ENCODE measurements around the gene PNMA1. TPM values are rescaled to one million over a fixed set of nuclear protein-coding genes. Genes with fewer than 3 reads are reported as not detected.

PNMA1 gene
- total and polyA plus RNA-seq, 12 donors, result 14.4 to 74.6 (median 31.9) TPM

GRCh38 chr14:73748858-73749357 lies 34.7 kb upstream of the PNMA1 start:
- no peak for TF ChIP-seq POLR2A (IDR thresholded peaks at IDR 0.05)
- TF ChIP-seq, protein P1, sequence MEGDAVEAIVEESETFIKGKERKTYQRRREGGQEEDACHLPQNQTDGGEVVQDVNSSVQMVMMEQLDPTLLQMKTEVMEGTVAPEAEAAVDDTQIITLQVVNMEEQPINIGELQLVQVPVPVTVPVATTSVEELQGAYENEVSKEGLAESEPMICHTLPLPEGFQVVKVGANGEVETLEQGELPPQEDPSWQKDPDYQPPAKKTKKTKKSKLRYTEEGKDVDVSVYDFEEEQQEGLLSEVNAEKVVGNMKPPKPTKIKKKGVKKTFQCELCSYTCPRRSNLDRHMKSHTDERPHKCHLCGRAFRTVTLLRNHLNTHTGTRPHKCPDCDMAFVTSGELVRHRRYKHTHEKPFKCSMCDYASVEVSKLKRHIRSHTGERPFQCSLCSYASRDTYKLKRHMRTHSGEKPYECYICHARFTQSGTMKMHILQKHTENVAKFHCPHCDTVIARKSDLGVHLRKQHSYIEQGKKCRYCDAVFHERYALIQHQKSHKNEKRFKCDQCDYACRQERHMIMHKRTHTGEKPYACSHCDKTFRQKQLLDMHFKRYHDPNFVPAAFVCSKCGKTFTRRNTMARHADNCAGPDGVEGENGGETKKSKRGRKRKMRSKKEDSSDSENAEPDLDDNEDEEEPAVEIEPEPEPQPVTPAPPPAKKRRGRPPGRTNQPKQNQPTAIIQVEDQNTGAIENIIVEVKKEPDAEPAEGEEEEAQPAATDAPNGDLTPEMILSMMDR (IDR thresholded peaks at IDR 0.05), result no peak
- WGBS, 4 donors, result 68 to 77% (median 70%) methylated on average over 6 of the region's 6 CpGs
- peaks cover 61 to 97% of the 10 kb centered on the region in 2 donors for H3K4me1 ChIP-seq (replicated peaks in 1 of 2)
- H3K4me3 ChIP-seq, result no peak overlapping the region
- no peaks in the 10 kb centered on the region for H3K27me3 ChIP-seq
- DNase-seq, result no peak
- H3K27ac ChIP-seq, result no peak overlapping the region
- intact Hi-C loops (cut with DNase I), result loop anchor here in 1 of 2 donors (10.0 kb wide), 1 partner anchor 56 kb away; no protein-coding TSS in a partner anchor
- no peaks in the 10 kb centered on the region for H3K36me3 ChIP-seq (replicated peaks in 1 of 2)
- no peaks in the 10 kb centered on the region for H3K9me3 ChIP-seq (replicated peaks in 1 of 3)

- intact Hi-C loops (cut with DNase I), result loop anchor here in 1 of 2 donors (10.0 kb wide), 1 partner anchor 57 kb away; no protein-coding TSS in a partner anchor
- no peak for DNase-seq
- Histone ChIP-seq H3K27ac (peak overlapping the region in 2 of 5 donors; percentile 10 to 50), H3K27me3 (no peaks in the 10 kb centered on the region), H3K4me3 (no peak overlapping the region), H3K4me1 (replicated peaks in 1 of 2) (peaks cover 59 to 97% of the 10 kb centered on the region in 2 donors), H3K9me3 (replicated peaks in 1 of 3) (no peaks in the 10 kb centered on the region), H3K36me3 (replicated peaks in 1 of 2) (no peaks in the 10 kb centered on the region)
- WGBS, 4 donors, result 68 to 82% (median 78%) methylated on average over 4 to 9 of the region's 9 CpGs
- TF ChIP-seq, protein P1 (IDR thresholded peaks at IDR 0.05), result no peak
- no peak for TF ChIP-seq POLR2A (IDR thresholded peaks at IDR 0.05)
Observed at GRCh38 chr14:73747379-73748211, 33.4 kb upstream of the PNMA1 start.

- Histone ChIP-seq H3K9me3 (replicated peaks in 1 of 3) (no peaks in the 10 kb centered on the region), H3K4me3 (no peak overlapping the region), H3K27me3 (no peaks in the 10 kb centered on the region), H3K27ac (peak overlapping the region in 2 of 5 donors; percentile 10 to 50), H3K4me1 (replicated peaks in 1 of 2) (peaks cover 60 to 97% of the 10 kb centered on the region in 2 donors), H3K36me3 (replicated peaks in 1 of 2) (no peaks in the 10 kb centered on the region)
- 41 to 73% (median 61%) methylated on average over 2 to 6 of the region's 6 CpGs for WGBS, 4 donors
- TF ChIP-seq, protein P1 (IDR thresholded peaks at IDR 0.05), result peak in 1 of 6 experiments; percentile 13
- TF ChIP-seq POLR2A (IDR thresholded peaks at IDR 0.05), result no peak
- intact Hi-C loops (cut with DNase I), result loop anchor here in 1 of 2 donors (10.0 kb wide), 1 partner anchor 58 kb away; no protein-coding TSS in a partner anchor
- DNase-seq, result no peak
Observed at GRCh38 chr14:73746520-73747378, 32.6 kb upstream of the PNMA1 start.
